HepG2 (cell line): ENCODE results near the gene IMMP1L. TPM values are rescaled to one million over a fixed set of nuclear protein-coding genes. Genes with fewer than 3 reads are reported as not detected.

Source experiments
- ATAC-seq: fragments of 200-7000 bp; cut with Tn5 transposase; 3 replicates; pipeline ENCODE4 v1.9.1; 2020; ENCODE audit warnings: mild to moderate bottlenecking, moderate library complexity
- BruUV-seq: library from RNA; stranded (reverse); fragments of 400-500 nt; replicated peaks from 2 replicates; lab custom pipeline; 2021; lab: Mats Ljungman, UMichigan
- CTCF ChIA-PET: fragments of 300-600 bp; formaldehyde crosslinking; extraction: SDS; loops from one replicate; lab custom pipeline; 2021; ENCODE audit warnings: low total read pairs, inconsistent platforms, low intra/inter-chr PET ratio; lab: Yijun Ruan, JAX
- POLR2A ChIA-PET: fragments of 350-600 bp; sonication (Branson Sonifier 250); formaldehyde crosslinking; loops from one replicate; lab custom pipeline; 2020; ENCODE audit warnings: antibody characterized with exemption, inconsistent platforms; lab: Yijun Ruan, JAX
- DNase-seq: peaks from one replicate; pipeline ENCODE4 v3.0.0-alpha.2; 2015; ENCODE audit warnings: low spot score
- FAIRE-seq: peaks from 3 replicates; lab custom pipeline; 2011; peaks lifted over from hg19 to GRCh38; lab: Jason Lieb, UNC
- H2AFZ ChIP-seq: one replicate; pipeline ENCODE4 v1.6.1; 2011; ENCODE audit warnings: low read length, inconsistent platforms
- H3K27ac ChIP-seq: fragments of 300-600 bp; 3 replicates; pipeline ENCODE4 v1.8.0; 2011; ENCODE audit warnings: mixed run types, mild to moderate bottlenecking, mixed read lengths, low read length, inconsistent platforms; ENCODE audit not compliant: insufficient read depth; ENCODE audit errors: extremely low read length
- H3K27me3 ChIP-seq, 2 experiments: fragments of 200-600 bp in 1 of 2; 2 replicates in 1 of 2; 3 replicates in 1 of 2; pipeline versions ENCODE4 v1.6.0 to v1.8.0; 2011; ENCODE audit warnings: low read length in 2 of 2, mild to moderate bottlenecking in 2 of 2, moderate library complexity in 2 of 2, inconsistent platforms in 1 of 2; ENCODE audit not compliant: insufficient read depth in 2 of 2, control insufficient read depth in 1 of 2
- H3K36me3 ChIP-seq, 2 experiments: fragments of 200-600 bp in 1 of 2; replicated peaks in 1 of 2; 2 replicates in 1 of 2; 3 replicates in 1 of 2; pipeline versions ENCODE4 v1.5.1 to v1.8.0; 2011; ENCODE audit warnings: low read length in 2 of 2, inconsistent platforms in 1 of 2; ENCODE audit not compliant: insufficient read depth in 2 of 2, control insufficient read depth in 1 of 2
- H3K4me1 ChIP-seq: 2 replicates; pipeline ENCODE4 v1.5.1; 2012; ENCODE audit warnings: low read length, inconsistent platforms; ENCODE audit not compliant: insufficient read depth
- H3K4me2 ChIP-seq: 2 replicates; pipeline ENCODE4 v1.6.0; 2011; ENCODE audit warnings: low read depth, low read length, inconsistent platforms
- H3K4me3 ChIP-seq, 3 experiments: fragments of 200-600 bp in 1 of 3; sonication (generic), shearing (Covaris generic) in 1 of 3; replicated peaks in 1 of 3; 2 replicates each; pipeline ENCODE4 v1.5.1; 2011 to 2016; ENCODE audit warnings: low read length in 3 of 3, inconsistent platforms in 2 of 3, low read depth in 2 of 3, mild to moderate bottlenecking in 2 of 3, control low read depth in 1 of 3, mixed read lengths in 1 of 3; ENCODE audit not compliant: insufficient read depth in 1 of 3
- H3K79me2 ChIP-seq: one replicate; pipeline ENCODE4 v1.6.1; 2011; ENCODE audit warnings: low read length, inconsistent platforms; ENCODE audit not compliant: insufficient read depth
- H3K9ac ChIP-seq: 2 replicates; pipeline ENCODE4 v1.6.0; 2011; ENCODE audit warnings: mild to moderate bottlenecking, low read depth, low read length, inconsistent platforms; ENCODE audit not compliant: insufficient read depth
- H3K9me3 ChIP-seq: 2 replicates; pipeline ENCODE4 v1.5.1; 2012; ENCODE audit warnings: mild to moderate bottlenecking, low read length
- H4K20me1 ChIP-seq: 2 replicates; pipeline ENCODE4 v1.6.0; 2011; ENCODE audit warnings: inconsistent platforms, mild to moderate bottlenecking, low read length, moderate library complexity; ENCODE audit not compliant: insufficient read depth
- ARNTL ChIP-seq: sonication (generic); formaldehyde crosslinking; IDR thresholded peaks from 2 replicates; pipeline ENCODE4 v1.4.0; 2020; ENCODE audit warnings: mild to moderate bottlenecking, missing genetic modification reagents
- DR1 ChIP-seq: sonication (generic); formaldehyde crosslinking; IDR thresholded peaks from 2 replicates; pipeline ENCODE4 v1.8.0; 2021; ENCODE audit warnings: mild to moderate bottlenecking, missing genetic modification reagents, inconsistent platforms
- DRAP1 ChIP-seq: IDR thresholded peaks from 2 replicates; pipeline ENCODE4 v1.6.1; 2016; ENCODE audit warnings: missing genetic modification reagents, missing compliant biosample characterization
- EP300 ChIP-seq, 3 experiments: sonication (generic) in 1 of 3; formaldehyde crosslinking in 1 of 3; IDR thresholded peaks; 2 replicates each; pipeline versions ENCODE4 v1.5.1 to v1.6.1; 2011 to 2020; ENCODE audit warnings: low read depth in 2 of 3, low read length in 2 of 3, borderline replicate concordance in 1 of 3, improper control_type of control experiment in 1 of 3, mild to moderate bottlenecking in 1 of 3, missing genetic modification reagents in 1 of 3, moderate library complexity in 1 of 3
- HDAC6 ChIP-seq: fragments of 200-600 bp; sonication (generic); IDR thresholded peaks from 2 replicates; pipeline ENCODE4 v1.7.0; 2017; ENCODE audit warnings: mild to moderate bottlenecking, antibody characterized with exemption, low read length, low read depth
- KDM3A ChIP-seq: IDR thresholded peaks from 2 replicates; pipeline ENCODE4 v1.6.1; 2018; ENCODE audit warnings: low read depth, missing compliant biosample characterization
- KMT2A ChIP-seq: sonication (generic); formaldehyde crosslinking; IDR thresholded peaks from 2 replicates; pipeline ENCODE4 v1.4.0; 2020; ENCODE audit warnings: missing genetic modification reagents
- LCORL ChIP-seq, 2 experiments: fragments of 450-650 bp in 1 of 2; sonication (generic) in 1 of 2; formaldehyde crosslinking in 1 of 2; IDR thresholded peaks; 2 replicates each; pipeline versions ENCODE4 v1.5.0 to v1.6.1; 2017 to 2020; ENCODE audit warnings: antibody characterized with exemption in 1 of 2, missing genetic modification reagents in 1 of 2
- MBD4 ChIP-seq: IDR thresholded peaks from 2 replicates; pipeline ENCODE4 v1.6.1; 2012; ENCODE audit warnings: low read length, inconsistent platforms, borderline replicate concordance
- MLX ChIP-seq: IDR thresholded peaks from 2 replicates; pipeline ENCODE4 v1.6.1; 2016
- SETDB1 ChIP-seq: sonication (generic); formaldehyde crosslinking; IDR thresholded peaks from 2 replicates; pipeline ENCODE4 v1.5.1; 2020; ENCODE audit warnings: missing genetic modification reagents, mild to moderate bottlenecking, borderline replicate concordance
- TBL1XR1 ChIP-seq: fragments of 150-350 bp; IDR thresholded peaks from 2 replicates; pipeline ENCODE4 v1.6.1; 2014; ENCODE audit warnings: borderline replicate concordance, low read length; ENCODE audit not compliant: partially characterized antibody
- ZBTB3 ChIP-seq: sonication (generic); formaldehyde crosslinking; IDR thresholded peaks from 2 replicates; pipeline ENCODE4 v1.4.0; 2020; ENCODE audit warnings: low read depth, mild to moderate bottlenecking, moderate library complexity, missing genetic modification reagents, borderline replicate concordance
- ZNF138 ChIP-seq: sonication (generic); formaldehyde crosslinking; IDR thresholded peaks from 2 replicates; pipeline ENCODE4 v1.5.0; 2020; ENCODE audit warnings: mild to moderate bottlenecking, low read depth, missing genetic modification reagents
- ZNF143 ChIP-seq: sonication (generic); formaldehyde crosslinking; IDR thresholded peaks from 2 replicates; pipeline ENCODE4 v1.4.0; 2020; ENCODE audit warnings: missing genetic modification reagents
- ZNF446 ChIP-seq: sonication (generic); formaldehyde crosslinking; IDR thresholded peaks from 2 replicates; pipeline ENCODE4 v1.5.0; 2020; ENCODE audit warnings: mild to moderate bottlenecking, missing genetic modification reagents
- ZNF597 ChIP-seq: sonication (generic); formaldehyde crosslinking; IDR thresholded peaks from 2 replicates; pipeline ENCODE4 v1.5.0; 2020; ENCODE audit warnings: missing genetic modification reagents
- ZNF770 ChIP-seq: sonication (generic); formaldehyde crosslinking; IDR thresholded peaks from 2 replicates; pipeline ENCODE4 v1.5.0; 2020; ENCODE audit warnings: mild to moderate bottlenecking, missing genetic modification reagents
- WGBS: methylation state at CpG from one replicate; pipeline ENCODE4 v1.1.6; 2017; ENCODE audit warnings: low lambda C conversion rate; 5-methylcytosine and 5-hydroxymethylcytosine counted together
- in situ Hi-C: cut with HindIII; loops from 2 replicates; pipeline ENCODE4 v1.10.0; 2017; ENCODE audit warnings: low pct_unique_long_range_greater_than_20kb; ENCODE audit not compliant: extremely low pct_ligation_motif_present
- intact Hi-C: fragments of 100-400 bp; cut with micrococcal nuclease; formaldehyde crosslinking; loops from one replicate; pipeline ENCODE4 v1.10.0; 2022; ENCODE audit not compliant: unreplicated experiment
- polyA plus RNA-seq, 8 experiments: library from polyadenylated mRNA; depleted of rRNA in 3 of 8; stranded (reverse) in 7 of 8; unstranded in 1 of 8; fragments of >200 nt; fragmentation: Illumina TruSeq in 4 of 8; extraction: Trizol in 4 of 8; gene quantifications; 2 replicates each; pipeline versions ENCODE4 v1.2.1 to v1.2.3, GENCODE V29; 2011 to 2016; ENCODE audit warnings: low read depth in 4 of 8, missing spikeins in 1 of 8, mixed read lengths in 1 of 8; ENCODE audit not compliant: insufficient read depth in 1 of 8
- total RNA-seq, 5 experiments: library from RNA; depleted of rRNA; stranded (reverse); fragments of >200 nt; fragmentation: Illumina TruSeq; extraction: Trizol; gene quantifications; 2 replicates each; pipeline ENCODE4 v1.2.3, GENCODE V29; 2016; ENCODE audit warnings: low read depth in 1 of 5

IMMP1L gene
- total and polyA plus RNA-seq, 2 of the 13 experiments (the other 11 are each of a cell fraction or from before 2014, with no cell fraction given): 42.4 to 57.9 TPM

- H3K36me3 ChIP-seq: peaks cover 0 to 3% of the 10 kb centered on the region in 2 experiments; a peak in 1 of 5 replicates
- in situ Hi-C loops: no loop called here
- H3K4me1 ChIP-seq: no peaks in the 10 kb centered on the region
- H2AFZ ChIP-seq: no peak overlapping the region
- no peak overlapping the region for H3K4me2 ChIP-seq
- no peaks in the 10 kb centered on the region for H4K20me1 ChIP-seq
- H3K27me3 ChIP-seq: no peaks in the 10 kb centered on the region
- CTCF ChIA-PET: no interaction called here
- no peak overlapping the region for H3K27ac ChIP-seq
- TF ChIP-seq MBD4 (no peak), ZNF770 (no peak), ZNF143 (CRISPR knock-in tag) (no peak), ZNF597 (CRISPR knock-in tag) (no peak), KMT2A (no peak), DRAP1 (no peak), SETDB1 (CRISPR knock-in tag) (no peak), EP300 (IDR thresholded peaks at IDR 0.05; ENCODE audit: low read depth in 2 of 2, low read length in 2 of 2) (no peak), EP300 (CRISPR knock-in tag; IDR thresholded peaks at IDR 0.05; ENCODE audit: borderline replicate concordance) (no peak), ZNF446 (CRISPR knock-in tag) (no peak), TBL1XR1 (no peak), MLX (CRISPR knock-in tag) (no peak), DR1 (CRISPR knock-in tag) (no peak), ZBTB3 (CRISPR knock-in tag) (no peak), ARNTL (CRISPR knock-in tag) (no peak), ZNF138 (CRISPR knock-in tag) (no peak), LCORL (IDR thresholded peaks at IDR 0.05) (no peak), LCORL (CRISPR knock-in tag; IDR thresholded peaks at IDR 0.05) (no peak), HDAC6 (no peak), KDM3A (CRISPR knock-in tag) (no peak)
- H3K4me3 ChIP-seq: no peak overlapping the region
- no peaks in the 10 kb centered on the region for H3K9me3 ChIP-seq
- DNase-seq (no peak), FAIRE-seq (no peak), ATAC-seq (no peak)
- POLR2A ChIA-PET: no interaction called here
- intact Hi-C loops: no loop called here
- H3K79me2 ChIP-seq: no peaks in the 10 kb centered on the region
- WGBS: 97% methylated on average over 1 of the region's 1 CpG
- H3K9ac ChIP-seq: no peak overlapping the region
- BruUV-seq: no TSS peak
Measured at GRCh38 chr11:31419669-31420068, 89.8 kb downstream of the IMMP1L start.
